Activated CD4-positive, alpha-beta T cell treated with anti-CD3 and anti-CD28 coated beads for 36 hours (primary cell): Measurements from ENCODE around the gene RAPGEF1. TPM values are rescaled to one million over a fixed set of nuclear protein-coding genes. Genes with fewer than 3 reads are reported as not detected.
A peak's percentile ranks its signal among the peaks of the same experiment; 100 is the strongest.

Experiments
- ATAC-seq: fragments of 200-7000 bp; cut with Tn5 transposase; one replicate; pipeline ENCODE4 v1.10.0; 2021; ENCODE audit warnings: mild to moderate bottlenecking, moderate library complexity
- CTCF ChIA-PET: fragments of 350-600 bp; sonication (Branson Sonifier 250); formaldehyde crosslinking; loops from one replicate; lab custom pipeline; 2021; ENCODE audit warnings: antibody characterized with exemption; lab: Charles Lee
- POLR2A ChIA-PET: fragments of 350-600 bp; sonication (Branson Sonifier 250); formaldehyde crosslinking; loops from one replicate; lab custom pipeline; 2021; ENCODE audit warnings: antibody characterized with exemption, inconsistent platforms; lab: Charles Lee
- DNase-seq: peaks from one replicate; pipeline ENCODE4 v3.0.0-alpha.2; 2020
- H3K27ac Mint-ChIP-seq: one replicate; pipeline ENCODE4 v1.8.0; 2021; ENCODE audit warnings: mixed read lengths
- H3K27me3 Mint-ChIP-seq: one replicate; pipeline ENCODE4 v1.8.0; 2021; ENCODE audit warnings: mixed read lengths
- H3K36me3 Mint-ChIP-seq: one replicate; pipeline ENCODE4 v1.8.0; 2021; ENCODE audit warnings: low read depth, mixed read lengths
- H3K4me1 Mint-ChIP-seq: one replicate; pipeline ENCODE4 v1.8.0; 2021; ENCODE audit warnings: mixed read lengths
- H3K4me3 Mint-ChIP-seq: one replicate; pipeline ENCODE4 v1.8.0; 2021; ENCODE audit warnings: mild to moderate bottlenecking, moderate library complexity, mixed read lengths
- H3K9me3 Mint-ChIP-seq: one replicate; pipeline ENCODE4 v1.8.0; 2021; ENCODE audit warnings: low read depth, mixed read lengths
- intact Hi-C, 2 experiments: fragments of 100-400 bp; cut with DNase I in 1 of 2; cut with micrococcal nuclease in 1 of 2; formaldehyde crosslinking; loops; one replicate each; pipeline versions ENCODE4 v1.14.2 to v1.15.1; 2022 to 2024; cut with DNase I, micrococcal nuclease
- total RNA-seq, 2 experiments: library from RNA; stranded (reverse); gene quantifications; one replicate each; pipeline ENCODE4 v1.2.3, GENCODE V29; 2021

The RAPGEF1 gene
- total RNA-seq, 2 experiments from 2014 or later, result 86.7 to 108 TPM

GRCh38 chr9:131678499-131679111 is 61.3 kb downstream of the RAPGEF1 start:
- ChIA-PET CTCF (interaction anchor here (0.6 to 4.5 kb wide), 18 partner anchors 8 to 179 kb away, joined by 3 to 23 read pairs (median 4); partner anchors contain the start of gene RAPGEF1), POLR2A (interaction anchor here (0.5 to 3.6 kb wide), 12 partner anchors 11 to 132 kb away, joined by 3 to 27 read pairs (median 4); no protein-coding TSS in a partner anchor)
- intact Hi-C loops, result loop anchor here (1.0 to 2.0 kb wide), 8 partner anchors 8 to 87 kb away; no protein-coding TSS in a partner anchor
- Mint-ChIP-seq H3K36me3 (peaks cover 4% of the 10 kb centered on the region), H3K27me3 (no peaks in the 10 kb centered on the region), H3K4me3 (peak overlapping the region; percentile 72), H3K27ac (peak overlapping the region; percentile 87), H3K9me3 (no peaks in the 10 kb centered on the region), H3K4me1 (peaks cover 88% of the 10 kb centered on the region)
- ATAC-seq (peak; percentile 99), DNase-seq (peak; percentile 91)

GRCh38 chr9:131677444-131678180 is 62.3 kb downstream of the RAPGEF1 start:
- POLR2A ChIA-PET, result interaction anchor here (0.5 to 3.6 kb wide), 13 partner anchors 10 to 131 kb away, joined by 3 to 27 read pairs (median 4); no protein-coding TSS in a partner anchor

GRCh38 chr9:131677049-131677443 is 62.8 kb downstream of the RAPGEF1 start:
- ATAC-seq (no peak), DNase-seq (no peak)
- Mint-ChIP-seq H3K9me3 (no peaks in the 10 kb centered on the region), H3K27ac (peak overlapping the region; percentile 87), H3K27me3 (no peaks in the 10 kb centered on the region), H3K4me3 (peak overlapping the region; percentile 72), H3K4me1 (peaks cover 91% of the 10 kb centered on the region), H3K36me3 (peaks cover 7% of the 10 kb centered on the region)
- POLR2A ChIA-PET, result interaction anchor here (1.1 to 3.6 kb wide), 3 partner anchors 9 to 34 kb away, joined by 3 to 27 read pairs (median 3); no protein-coding TSS in a partner anchor
- CTCF ChIA-PET, result interaction anchor here (0.9 to 4.5 kb wide), 13 partner anchors 9 to 74 kb away, joined by 3 to 23 read pairs (median 8); partner anchors contain the start of gene RAPGEF1
- intact Hi-C loops, result no loop called here

More at GRCh38 chr9:131677444-131678180, 62.3 kb downstream of the RAPGEF1 start:
- Mint-ChIP-seq H3K4me3 (peak overlapping the region; percentile 72), H3K4me1 (peaks cover 89% of the 10 kb centered on the region), H3K36me3 (peaks cover 7% of the 10 kb centered on the region), H3K27ac (peak overlapping the region; percentile 87), H3K27me3 (no peaks in the 10 kb centered on the region), H3K9me3 (no peaks in the 10 kb centered on the region)
- intact Hi-C loops, result loop anchor here (1.0 to 2.0 kb wide), 8 partner anchors 7 to 86 kb away; no protein-coding TSS in a partner anchor
- ATAC-seq (no peak), DNase-seq (no peak)
- CTCF ChIA-PET, result interaction anchor here (0.5 to 4.5 kb wide), 24 partner anchors 7 to 787 kb away, joined by 3 to 23 read pairs (median 4); partner anchors contain the start of gene RAPGEF1

GRCh38 chr9:131676431-131676972 is 63.4 kb downstream of the RAPGEF1 start:
- intact Hi-C loops, result no loop called here
- ChIA-PET CTCF (interaction anchor here (0.5 to 4.5 kb wide), 12 partner anchors 8 to 97 kb away, joined by 3 to 23 read pairs (median 6); partner anchors contain the start of gene RAPGEF1), POLR2A (interaction anchor here (1.1 to 3.6 kb wide), 3 partner anchors 9 to 34 kb away, joined by 3 to 27 read pairs (median 3); no protein-coding TSS in a partner anchor)
- H3K36me3 Mint-ChIP-seq, result peaks cover 11% of the 10 kb centered on the region
- peaks cover 91% of the 10 kb centered on the region for H3K4me1 Mint-ChIP-seq
- no peaks in the 10 kb centered on the region for H3K27me3 Mint-ChIP-seq
- peak; percentile 62 for DNase-seq
- no peak for ATAC-seq
- H3K27ac Mint-ChIP-seq, result peak overlapping the region; percentile 87
- H3K4me3 Mint-ChIP-seq, result peak overlapping the region; percentile 72
- H3K9me3 Mint-ChIP-seq, result no peaks in the 10 kb centered on the region

- POLR2A ChIA-PET, result interaction anchor here (0.6 kb wide), 1 partner anchor 172 kb away, joined by 3 read pairs; no protein-coding TSS in a partner anchor
- peaks cover 94% of the 10 kb centered on the region for H3K4me1 Mint-ChIP-seq
- ATAC-seq, result no peak
- no peaks in the 10 kb centered on the region for H3K27me3 Mint-ChIP-seq
- intact Hi-C loops, result no loop called here
- peak overlapping the region; percentile 87 for H3K27ac Mint-ChIP-seq
- no peak for DNase-seq
- peak overlapping the region; percentile 72 for H3K4me3 Mint-ChIP-seq
- H3K9me3 Mint-ChIP-seq, result no peaks in the 10 kb centered on the region
- peaks cover 17% of the 10 kb centered on the region for H3K36me3 Mint-ChIP-seq
- CTCF ChIA-PET, result interaction anchor here (0.5 to 3.9 kb wide), 8 partner anchors 17 to 586 kb away, joined by 3 to 22 read pairs (median 3); no protein-coding TSS in a partner anchor
Measured at GRCh38 chr9:131675437-131676022, 64.3 kb downstream of the RAPGEF1 start.

- Mint-ChIP-seq H3K4me1 (peaks cover 94% of the 10 kb centered on the region), H3K36me3 (peaks cover 17% of the 10 kb centered on the region), H3K4me3 (peak overlapping the region; percentile 72), H3K27me3 (no peaks in the 10 kb centered on the region), H3K27ac (peak overlapping the region; percentile 87), H3K9me3 (no peaks in the 10 kb centered on the region)
- intact Hi-C loops, result no loop called here
- CTCF ChIA-PET, result interaction anchor here (0.6 to 1.1 kb wide), 3 partner anchors 22 to 64 kb away, joined by 3 to 5 read pairs (median 3); no protein-coding TSS in a partner anchor
- ATAC-seq, result no peak
- POLR2A ChIA-PET, result interaction anchor here (0.6 kb wide), 1 partner anchor 171 kb away, joined by 3 read pairs; no protein-coding TSS in a partner anchor
- DNase-seq, result no peak
Measured at GRCh38 chr9:131674425-131675421, 65.2 kb downstream of the RAPGEF1 start.

GRCh38 chr9:131673531-131673930 is 66.3 kb downstream of the RAPGEF1 start:
- DNase-seq (no peak), ATAC-seq (no peak)
- Mint-ChIP-seq H3K27me3 (no peaks in the 10 kb centered on the region), H3K4me3 (peak overlapping the region; percentile 72), H3K27ac (peak overlapping the region; percentile 87), H3K4me1 (peaks cover 94% of the 10 kb centered on the region), H3K9me3 (no peaks in the 10 kb centered on the region), H3K36me3 (peaks cover 17% of the 10 kb centered on the region)
- ChIA-PET CTCF (interaction anchor here (0.5 kb wide), 1 partner anchor 549 kb away, joined by 4 read pairs; no protein-coding TSS in a partner anchor), POLR2A (no interaction called here)
- intact Hi-C loops, result no loop called here

GRCh38 chr9:131673068-131673467 is 66.8 kb downstream of the RAPGEF1 start:
- Mint-ChIP-seq H3K4me3 (no peak overlapping the region), H3K36me3 (peaks cover 17% of the 10 kb centered on the region), H3K4me1 (peaks cover 92% of the 10 kb centered on the region), H3K27me3 (no peaks in the 10 kb centered on the region), H3K9me3 (no peaks in the 10 kb centered on the region), H3K27ac (peak overlapping the region; percentile 96)
- no peak for ATAC-seq
- POLR2A ChIA-PET, result no interaction called here
- intact Hi-C loops, result no loop called here
- CTCF ChIA-PET, result interaction anchor here (1.0 kb wide), 1 partner anchor 19 kb away, joined by 3 read pairs; no protein-coding TSS in a partner anchor
- DNase-seq, result no peak

GRCh38 chr9:131672451-131672850 is 67.4 kb downstream of the RAPGEF1 start:
- H3K36me3 Mint-ChIP-seq, result peaks cover 20% of the 10 kb centered on the region

More at GRCh38 chr9:131672451-131672850, 67.4 kb downstream of the RAPGEF1 start:
- Mint-ChIP-seq H3K4me1 (peaks cover 92% of the 10 kb centered on the region), H3K27me3 (no peaks in the 10 kb centered on the region), H3K27ac (peak overlapping the region; percentile 96), H3K4me3 (no peak overlapping the region), H3K9me3 (no peaks in the 10 kb centered on the region)
- ChIA-PET CTCF (interaction anchor here (1.0 kb wide), 1 partner anchor 19 kb away, joined by 3 read pairs; no protein-coding TSS in a partner anchor), POLR2A (no interaction called here)
- ATAC-seq, result no peak
- intact Hi-C loops, result no loop called here
- peak; percentile 32 for DNase-seq
